ENCODE results near the gene C17orf100. TPM values are rescaled to one million over a fixed set of nuclear protein-coding genes. Genes with fewer than 3 reads are reported as not detected.

C17orf100 gene
- total RNA-seq, 2 experiments from 2014 or later: 0.69 to 0.70 TPM

- H3K9me3 ChIP-seq (ENCODE audit: control insufficient read depth in 1 of 2, insufficient read depth in 1 of 2, low read length in 2 of 2): no peaks in the 10 kb centered on the region
- POLR2A ChIA-PET: no interaction called here
- no peaks in the 10 kb centered on the region for H3K9me3 Mint-ChIP-seq
- DNase-seq (no peak), ATAC-seq (ENCODE audit: poor library complexity) (no peak)
- H3K4me3 Mint-ChIP-seq: no peak overlapping the region
- H3K36me3 ChIP-seq (ENCODE audit: insufficient read depth, low read length): peaks cover 78% of the 10 kb centered on the region
- H3K27ac Mint-ChIP-seq: no peak overlapping the region
- no peak for TF ChIP-seq CTCF (IDR thresholded peaks at IDR 0.05)
- no peak overlapping the region for H3K27ac ChIP-seq (ENCODE audit: low read depth in 1 of 2, low read length in 2 of 2)
- peaks cover 95% of the 10 kb centered on the region for H3K36me3 Mint-ChIP-seq (ENCODE audit: low read depth)
- CTCF ChIA-PET: no interaction called here
- H3K4me3 ChIP-seq (ENCODE audit: low read length): no peak overlapping the region
- H3K27me3 Mint-ChIP-seq: no peaks in the 10 kb centered on the region
- H3K4me1 ChIP-seq (ENCODE audit: insufficient read depth, low read length): no peaks in the 10 kb centered on the region
- H3K27me3 ChIP-seq (ENCODE audit: control insufficient read depth in 1 of 2, insufficient read depth in 2 of 2, low read length in 2 of 2): no peaks in the 10 kb centered on the region
- intact Hi-C loops (cut with DNase I, micrococcal nuclease): no loop called here
- H3K4me1 Mint-ChIP-seq (ENCODE audit: low read depth): no peaks in the 10 kb centered on the region
These were observed 46.4 kb upstream of the C17orf100 start for GRCh38 chr17:6605142-6605541.

GRCh38 chr17:6608321-6608720 is 43.2 kb upstream of the C17orf100 start:
- H3K4me3 Mint-ChIP-seq: no peak overlapping the region
- DNase-seq (no peak), ATAC-seq (ENCODE audit: poor library complexity) (no peak)
- H3K27me3 Mint-ChIP-seq: no peaks in the 10 kb centered on the region
- Histone ChIP-seq H3K27ac (ENCODE audit: low read depth in 1 of 2, low read length in 2 of 2) (no peak overlapping the region), H3K9me3 (ENCODE audit: control insufficient read depth in 1 of 2, insufficient read depth in 1 of 2, low read length in 2 of 2) (no peaks in the 10 kb centered on the region), H3K4me1 (ENCODE audit: insufficient read depth, low read length) (no peaks in the 10 kb centered on the region), H3K27me3 (ENCODE audit: control insufficient read depth in 1 of 2, insufficient read depth in 2 of 2, low read length in 2 of 2) (no peaks in the 10 kb centered on the region), H3K36me3 (ENCODE audit: insufficient read depth, low read length) (peaks cover 59% of the 10 kb centered on the region), H3K4me3 (ENCODE audit: low read length) (no peak overlapping the region)
- H3K9me3 Mint-ChIP-seq: no peaks in the 10 kb centered on the region
- peaks cover 83% of the 10 kb centered on the region for H3K36me3 Mint-ChIP-seq (ENCODE audit: low read depth)
- ChIA-PET POLR2A (no interaction called here), CTCF (no interaction called here)
- intact Hi-C loops (cut with DNase I, micrococcal nuclease): no loop called here
- no peak overlapping the region for H3K27ac Mint-ChIP-seq
- H3K4me1 Mint-ChIP-seq (ENCODE audit: low read depth): no peaks in the 10 kb centered on the region
- TF ChIP-seq CTCF (IDR thresholded peaks at IDR 0.05): no peak

GRCh38 chr17:6610011-6610410 is 41.6 kb upstream of the C17orf100 start:
- Histone ChIP-seq H3K4me3 (ENCODE audit: low read length) (no peak overlapping the region), H3K27ac (ENCODE audit: low read depth in 1 of 2, low read length in 2 of 2) (no peak overlapping the region), H3K36me3 (ENCODE audit: insufficient read depth, low read length) (peaks cover 54% of the 10 kb centered on the region), H3K9me3 (ENCODE audit: control insufficient read depth in 1 of 2, insufficient read depth in 1 of 2, low read length in 2 of 2) (no peaks in the 10 kb centered on the region), H3K27me3 (ENCODE audit: control insufficient read depth in 1 of 2, insufficient read depth in 2 of 2, low read length in 2 of 2) (no peaks in the 10 kb centered on the region), H3K4me1 (ENCODE audit: insufficient read depth, low read length) (no peaks in the 10 kb centered on the region)
- H3K9me3 Mint-ChIP-seq: no peaks in the 10 kb centered on the region
- H3K36me3 Mint-ChIP-seq (ENCODE audit: low read depth): peaks cover 80% of the 10 kb centered on the region
- intact Hi-C loops (cut with DNase I, micrococcal nuclease): no loop called here
- H3K4me3 Mint-ChIP-seq: no peak overlapping the region
- H3K27me3 Mint-ChIP-seq: no peaks in the 10 kb centered on the region
- no peak overlapping the region for H3K27ac Mint-ChIP-seq
- POLR2A ChIA-PET: no interaction called here
- DNase-seq (no peak), ATAC-seq (ENCODE audit: poor library complexity) (no peak)
- CTCF ChIA-PET: no interaction called here
- H3K4me1 Mint-ChIP-seq (ENCODE audit: low read depth): no peaks in the 10 kb centered on the region
- no peak for TF ChIP-seq CTCF (IDR thresholded peaks at IDR 0.05)
